Esophagus muscularis mucosa (tissue), 4 donors: ENCODE data around the gene AP2B1.

Experiments
- EP300 ChIP-seq: sonication (generic); formaldehyde crosslinking; IDR thresholded peaks from one replicate; pipeline ENCODE4 v1.6.1; 2017; ENCODE audit warnings: antibody characterized with exemption
- POLR2A ChIP-seq: fragments of 450-650 bp; IDR thresholded peaks from one replicate; pipeline ENCODE4 v1.6.1; 2017; ENCODE audit warnings: antibody characterized with exemption, moderate library complexity, mild to moderate bottlenecking, low read depth
- TF ChIP-seq, protein P1 (sequence below), 3 experiments: fragments of 200-600 bp in 2 of 3; fragments of 450-650 bp in 1 of 3; sonication (generic) in 2 of 3; IDR thresholded peaks; one replicate each; pipeline ENCODE4 v1.5.1; 2017 to 2019; ENCODE audit warnings: antibody characterized with exemption in 3 of 3, mild to moderate bottlenecking in 2 of 3, moderate library complexity in 1 of 3

DNA sequence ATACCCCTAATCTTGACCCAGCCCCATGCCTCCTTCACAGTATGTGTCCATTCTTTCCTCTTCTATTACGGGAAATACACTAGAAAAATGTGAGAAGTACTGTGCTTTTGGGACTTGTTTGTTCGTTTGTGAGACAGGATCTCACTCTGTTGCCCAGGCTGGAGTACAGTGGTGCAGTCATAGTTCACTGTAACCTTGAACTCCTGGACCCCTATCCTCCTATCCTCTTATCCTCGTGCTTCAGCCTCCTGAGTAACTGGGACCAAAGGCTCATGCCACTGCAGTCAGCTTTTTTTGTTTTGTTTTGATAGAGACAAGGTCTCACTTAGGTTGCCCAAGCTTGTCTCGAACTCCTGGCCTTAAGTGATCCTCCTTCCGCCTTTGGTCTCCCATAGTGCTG is 114.4 kb downstream of the AP2B1 start:
- TF ChIP-seq, protein P1, sequence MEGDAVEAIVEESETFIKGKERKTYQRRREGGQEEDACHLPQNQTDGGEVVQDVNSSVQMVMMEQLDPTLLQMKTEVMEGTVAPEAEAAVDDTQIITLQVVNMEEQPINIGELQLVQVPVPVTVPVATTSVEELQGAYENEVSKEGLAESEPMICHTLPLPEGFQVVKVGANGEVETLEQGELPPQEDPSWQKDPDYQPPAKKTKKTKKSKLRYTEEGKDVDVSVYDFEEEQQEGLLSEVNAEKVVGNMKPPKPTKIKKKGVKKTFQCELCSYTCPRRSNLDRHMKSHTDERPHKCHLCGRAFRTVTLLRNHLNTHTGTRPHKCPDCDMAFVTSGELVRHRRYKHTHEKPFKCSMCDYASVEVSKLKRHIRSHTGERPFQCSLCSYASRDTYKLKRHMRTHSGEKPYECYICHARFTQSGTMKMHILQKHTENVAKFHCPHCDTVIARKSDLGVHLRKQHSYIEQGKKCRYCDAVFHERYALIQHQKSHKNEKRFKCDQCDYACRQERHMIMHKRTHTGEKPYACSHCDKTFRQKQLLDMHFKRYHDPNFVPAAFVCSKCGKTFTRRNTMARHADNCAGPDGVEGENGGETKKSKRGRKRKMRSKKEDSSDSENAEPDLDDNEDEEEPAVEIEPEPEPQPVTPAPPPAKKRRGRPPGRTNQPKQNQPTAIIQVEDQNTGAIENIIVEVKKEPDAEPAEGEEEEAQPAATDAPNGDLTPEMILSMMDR (IDR thresholded peaks at IDR 0.05), result no peak
- TF ChIP-seq POLR2A, result no peak
- no peak for TF ChIP-seq EP300
